Measurements from ENCODE around the gene IL17RB. TPM values are rescaled to one million over a fixed set of nuclear protein-coding genes. Genes with fewer than 3 reads are reported as not detected.

The IL17RB gene
- total RNA-seq, 4 donors from 2014 or later: 0.71 to 2.5 (median 1.6) TPM

GRCh38 chr3:53823956-53824657, 22.3 kb upstream of the IL17RB start:
- Histone ChIP-seq H3K27ac (no peak overlapping the region), H3K27me3 (no peaks in the 10 kb centered on the region), H3K36me3 (no peaks in the 10 kb centered on the region), H3K4me1 (no peaks in the 10 kb centered on the region), H3K9me3 (no peaks in the 10 kb centered on the region), H3K4me3 (replicated peaks in 1 of 3) (no peak overlapping the region)
- TF ChIP-seq CTCF (IDR thresholded peaks at IDR 0.05) (no peak), POLR2A (IDR thresholded peaks at IDR 0.05) (no peak)
- 73 to 79% methylated on average over 9 to 10 of the region's 10 CpGs for WGBS, 2 donors
- DNase-seq: no peak
- intact Hi-C loops (cut with DNase I): no loop called here

DNA sequence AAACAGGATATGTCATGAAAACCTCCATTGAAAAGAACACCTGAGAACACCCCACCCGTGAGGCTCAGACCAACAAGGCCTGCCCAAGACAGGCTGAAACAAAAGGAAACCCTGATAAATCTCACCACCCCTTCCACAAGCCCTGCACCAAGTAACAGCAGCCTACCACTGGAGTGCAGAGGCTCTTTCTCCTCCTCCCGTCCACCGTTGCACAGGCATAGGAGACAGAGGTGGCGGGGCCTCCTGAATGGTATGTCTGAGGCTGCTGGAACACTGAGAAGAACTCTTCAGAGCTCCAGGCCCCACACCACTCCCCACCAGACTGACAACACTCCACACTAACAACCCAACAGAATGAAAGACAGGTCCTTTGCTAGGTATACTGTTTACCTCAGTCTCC, 21.6 kb upstream of the IL17RB start:
- no peaks in the 10 kb centered on the region for H3K9me3 ChIP-seq
- no peak for TF ChIP-seq CTCF (IDR thresholded peaks at IDR 0.05)
- no peak for TF ChIP-seq POLR2A (IDR thresholded peaks at IDR 0.05)
- intact Hi-C loops (cut with DNase I): no loop called here
- no peaks in the 10 kb centered on the region for H3K36me3 ChIP-seq
- DNase-seq: no peak
- no peaks in the 10 kb centered on the region for H3K4me1 ChIP-seq
- no peaks in the 10 kb centered on the region for H3K27me3 ChIP-seq
- H3K4me3 ChIP-seq (replicated peaks in 1 of 3): no peak overlapping the region
- 65 to 82% methylated on average over 4 of the region's 4 CpGs for WGBS, 2 donors
- H3K27ac ChIP-seq: no peak overlapping the region

DNA sequence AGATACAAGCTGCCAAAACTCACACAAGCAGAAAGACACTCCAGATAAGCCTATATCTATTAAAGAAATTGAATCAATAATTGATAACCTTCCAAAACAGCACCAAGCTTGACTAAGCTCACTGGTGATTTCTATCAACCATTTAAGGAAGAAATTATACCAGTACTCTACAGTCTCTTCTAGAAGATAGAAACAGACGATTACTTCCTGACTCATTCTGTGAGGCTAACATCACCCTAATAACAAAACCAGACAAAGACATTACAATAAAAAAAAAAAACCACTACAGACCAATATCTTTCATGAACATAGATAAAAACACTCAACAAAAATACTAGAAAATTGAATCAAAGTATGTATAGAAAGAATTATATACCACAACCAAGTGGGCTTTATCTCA, 20.3 kb upstream of the IL17RB start:
- intact Hi-C loops (cut with DNase I): no loop called here
- WGBS, 2 donors: 80 to 82% methylated on average over 1 of the region's 1 CpG
- H3K9me3 ChIP-seq: no peaks in the 10 kb centered on the region
- H3K36me3 ChIP-seq: no peaks in the 10 kb centered on the region
- H3K4me3 ChIP-seq (replicated peaks in 1 of 3): no peak overlapping the region
- DNase-seq: no peak
- TF ChIP-seq POLR2A (IDR thresholded peaks at IDR 0.05): no peak
- no peak for TF ChIP-seq CTCF (IDR thresholded peaks at IDR 0.05)
- H3K27me3 ChIP-seq: no peaks in the 10 kb centered on the region
- H3K27ac ChIP-seq: no peak overlapping the region
- H3K4me1 ChIP-seq: no peaks in the 10 kb centered on the region

GRCh38 chr3:53828581-53828980, 17.8 kb upstream of the IL17RB start:
- TF ChIP-seq POLR2A (IDR thresholded peaks at IDR 0.05) (no peak), CTCF (IDR thresholded peaks at IDR 0.05) (no peak)
- 76 to 91% methylated on average over 1 of the region's 1 CpG for WGBS, 2 donors

DNA sequence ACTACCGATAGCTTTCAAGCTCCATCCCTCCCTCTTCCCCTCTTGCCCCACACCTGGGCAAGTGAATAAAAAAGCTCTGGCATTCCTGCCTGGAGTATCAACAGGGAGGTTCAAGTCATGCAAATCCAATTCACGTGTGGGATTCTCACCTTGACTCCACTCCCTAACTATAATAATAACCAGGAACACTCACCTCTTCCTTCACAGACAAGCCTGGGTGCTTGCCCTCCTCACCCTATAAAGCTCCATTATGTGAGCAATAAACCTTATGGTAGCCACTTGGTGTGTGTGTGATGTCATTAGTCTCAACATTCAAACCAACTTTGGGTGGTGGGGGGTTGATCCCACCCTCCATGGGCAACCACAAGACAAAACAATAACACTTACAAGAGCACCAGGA, 16.8 kb upstream of the IL17RB start:
- H3K9me3 ChIP-seq: no peaks in the 10 kb centered on the region
- H3K27ac ChIP-seq: no peak overlapping the region
- H3K4me3 ChIP-seq (replicated peaks in 1 of 3): no peak overlapping the region
- DNase-seq: no peak
- WGBS, 2 donors: 83 to 85% methylated on average over 2 of the region's 2 CpGs
- TF ChIP-seq CTCF (IDR thresholded peaks at IDR 0.05): no peak
- no peak for TF ChIP-seq POLR2A (IDR thresholded peaks at IDR 0.05)
- H3K27me3 ChIP-seq: no peaks in the 10 kb centered on the region
- H3K36me3 ChIP-seq: no peaks in the 10 kb centered on the region
- intact Hi-C loops (cut with DNase I): no loop called here
- H3K4me1 ChIP-seq: no peaks in the 10 kb centered on the region

More at GRCh38 chr3:53828581-53828980, 17.8 kb upstream of the IL17RB start:
- intact Hi-C loops (cut with DNase I): no loop called here
- H3K4me3 ChIP-seq (replicated peaks in 1 of 3): no peak overlapping the region
- H3K4me1 ChIP-seq: no peaks in the 10 kb centered on the region
- DNase-seq: no peak
- no peaks in the 10 kb centered on the region for H3K9me3 ChIP-seq
- no peak overlapping the region for H3K27ac ChIP-seq
- H3K36me3 ChIP-seq: no peaks in the 10 kb centered on the region
- H3K27me3 ChIP-seq: no peaks in the 10 kb centered on the region
